GM18870 (cell line): ENCODE measurements around the gene GUCA1A.
"Not testable (repeated sequence)": the region's sequence is repeated elsewhere in the genome, so short reads cannot be mapped to it uniquely, and the experiment has no call there.

Experiments used
- ATAC-seq: cut with Tn5 transposase; IDR thresholded peaks from one replicate; pipeline ENCODE4 v1.9.1; 2021; ENCODE audit warnings: moderate library complexity; ENCODE audit not compliant: unreplicated experiment

The GUCA1A gene

DNA sequence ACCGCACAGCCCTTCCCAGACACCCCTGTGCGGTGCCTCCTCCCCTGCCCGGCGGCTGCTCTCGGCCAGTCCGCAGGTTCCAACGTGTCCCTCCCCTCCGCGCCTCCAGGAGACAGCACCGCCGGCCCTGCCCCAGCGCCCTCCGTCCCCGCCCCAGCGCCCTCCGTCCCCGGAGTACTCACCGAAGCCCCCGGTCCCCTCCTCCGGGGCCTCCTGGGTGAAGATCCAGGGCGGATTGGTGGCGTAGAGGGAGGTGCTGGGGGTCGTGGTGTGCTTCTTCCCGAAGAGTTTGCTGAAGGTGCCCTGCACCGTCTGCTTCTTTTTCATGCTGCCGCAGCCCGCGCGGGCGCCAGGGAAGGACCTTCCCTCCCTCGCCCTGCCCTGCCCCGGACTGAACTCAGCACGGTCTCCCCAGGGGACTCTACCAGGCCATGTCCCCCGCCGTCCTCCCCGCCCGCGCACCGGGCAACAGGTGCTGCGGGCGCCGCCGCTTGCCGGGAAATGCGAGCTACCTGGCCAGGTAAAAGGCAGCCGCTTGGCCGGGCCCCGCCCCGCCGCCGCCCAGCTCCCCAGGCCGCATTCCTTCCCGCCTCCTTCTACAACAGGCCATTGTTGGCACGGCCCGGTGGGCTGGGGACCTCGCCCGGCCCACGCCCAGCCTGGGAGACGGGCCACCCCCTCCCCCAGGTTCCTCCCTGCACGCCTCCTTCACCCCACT is 30.9 kb upstream of the GUCA1A start, which contains the start of gene C6orf132:
Gene C6orf132, minus strand, starts transcription at position 503 of the 718 bp plus-strand sequence. Its CDS starts 176 bp downstream, at position 327.
- ATAC-seq = no peak

DNA sequence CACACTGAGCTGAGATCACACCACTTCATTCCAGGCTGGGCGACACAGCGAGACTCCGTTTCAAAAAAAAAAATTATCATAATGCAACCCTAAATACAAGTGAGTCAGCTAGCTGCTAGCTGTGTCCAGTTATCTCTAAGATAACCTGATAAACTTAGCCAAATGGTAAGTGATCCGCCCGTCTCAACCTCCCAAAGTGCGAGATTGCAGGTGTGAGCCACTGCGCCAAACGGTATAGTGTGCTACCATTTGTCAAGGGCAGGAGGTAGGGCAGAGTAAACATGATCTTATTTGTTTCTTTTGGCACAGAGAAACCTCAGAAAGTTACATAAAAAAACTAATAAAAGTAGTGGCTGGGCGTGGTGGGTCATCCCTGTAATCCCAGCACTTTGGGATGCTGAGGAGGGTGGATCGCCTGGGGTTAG is 26.0 kb upstream of the GUCA1A start:
- ATAC-seq = no peak

DNA sequence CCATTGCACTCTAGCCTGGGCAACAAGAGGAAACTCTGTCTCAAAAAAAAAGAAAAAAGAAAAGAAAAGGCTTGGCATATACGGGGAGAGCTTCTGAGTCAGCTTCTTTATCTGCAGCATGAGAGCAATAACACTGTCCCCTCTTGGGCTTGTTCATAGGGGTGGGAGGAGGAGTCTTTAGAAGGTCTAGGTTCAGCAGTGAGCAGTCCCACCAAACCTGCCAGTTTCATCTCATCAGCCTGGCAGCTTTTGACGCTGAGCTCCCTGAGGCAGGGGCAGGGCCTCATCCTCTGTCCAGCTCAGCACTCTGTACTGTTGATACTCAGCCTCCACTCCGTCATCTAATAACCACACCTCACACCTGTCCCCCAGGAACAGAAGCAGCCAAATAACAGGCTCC is 25.1 kb upstream of the GUCA1A start:
- no peak for ATAC-seq

GRCh38 chr6:42150254-42150653 is 22.9 kb upstream of the GUCA1A start:
- ATAC-seq = no peak

DNA sequence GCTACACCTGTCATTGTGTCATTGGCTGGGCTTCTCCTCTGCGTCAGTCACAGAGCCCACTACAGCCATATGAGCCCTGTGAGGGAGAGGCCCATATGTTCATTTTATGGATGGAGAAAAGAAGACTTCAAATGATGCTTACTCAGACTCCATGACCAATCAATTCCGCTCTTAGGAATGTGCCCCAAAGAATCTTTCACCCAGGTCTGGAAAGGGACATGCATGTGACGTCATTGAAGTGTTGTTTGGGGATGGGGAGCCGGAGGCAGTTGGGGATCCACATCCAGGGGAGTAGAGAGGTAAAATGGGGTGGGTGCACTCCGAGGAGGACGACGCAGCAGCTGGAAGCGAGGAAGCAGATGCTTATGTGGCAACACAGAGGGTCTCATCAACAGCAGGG is 21.1 kb upstream of the GUCA1A start:
- ATAC-seq = no peak

GRCh38 chr6:42152528-42153213 is 20.5 kb upstream of the GUCA1A start:
- not testable (repeated sequence) for ATAC-seq

GRCh38 chr6:42153921-42154320 is 19.2 kb upstream of the GUCA1A start:
- ATAC-seq = no peak

- ATAC-seq = no peak
These were observed 18.5 kb upstream of the GUCA1A start for GRCh38 chr6:42154461-42155209.

- ATAC-seq = no peak
These were observed 17.9 kb upstream of the GUCA1A start for GRCh38 chr6:42155293-42155692.

- ATAC-seq = no peak
These were observed 16.5 kb upstream of the GUCA1A start for GRCh38 chr6:42156638-42157037.

DNA sequence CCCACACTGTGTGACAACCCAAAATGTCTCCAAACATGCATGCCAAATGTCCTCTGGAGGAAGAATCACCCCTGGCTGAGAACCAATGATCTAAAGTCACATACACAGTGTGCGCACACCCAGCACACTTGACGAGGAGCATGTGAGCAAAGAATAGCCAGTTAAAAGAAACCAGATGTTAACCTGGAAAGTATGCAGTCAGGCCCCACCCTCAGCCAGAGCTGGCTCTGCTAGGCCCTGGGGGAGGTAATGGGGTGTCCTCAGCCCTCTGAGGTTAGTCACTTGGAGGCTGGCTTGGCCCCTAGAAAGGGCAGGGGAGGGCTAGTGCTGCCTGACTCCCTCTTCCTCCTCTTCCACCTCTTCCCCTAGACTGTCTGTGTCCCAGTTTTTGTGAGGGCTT is 15.2 kb upstream of the GUCA1A start:
- no peak for ATAC-seq

- ATAC-seq = no peak
These were observed 14.5 kb upstream of the GUCA1A start for GRCh38 chr6:42158631-42159030.

DNA sequence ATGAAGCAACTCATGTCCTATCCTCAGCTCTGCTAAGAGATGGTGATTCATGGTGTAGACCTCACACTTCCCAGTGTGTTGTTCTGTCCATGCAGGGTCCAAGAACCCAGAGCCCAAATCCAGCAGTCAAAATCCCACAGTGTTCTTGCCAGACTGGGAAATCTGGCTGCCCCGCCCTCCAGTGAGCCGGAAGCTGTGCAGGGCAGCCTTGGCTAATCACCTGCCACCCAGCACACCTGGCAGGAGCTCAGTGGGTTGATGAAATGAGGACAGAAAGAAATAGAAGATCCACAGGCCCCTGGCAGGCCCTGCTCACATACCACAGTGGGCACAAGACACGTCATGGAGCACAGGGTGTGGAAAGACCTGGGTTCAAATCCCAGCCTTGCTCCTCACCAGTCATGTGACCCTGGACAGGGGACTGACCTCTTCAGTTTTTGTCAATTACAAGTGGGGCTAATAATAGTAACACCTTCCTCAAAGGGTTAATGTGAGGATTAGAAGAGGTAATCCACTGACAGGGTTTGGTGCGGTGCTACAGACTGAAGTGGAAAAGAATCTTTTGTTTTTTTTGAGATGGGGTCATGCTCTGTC is 13.6 kb upstream of the GUCA1A start:
- no peak for ATAC-seq

GRCh38 chr6:42162384-42162783 is 10.8 kb upstream of the GUCA1A start:
- no peak for ATAC-seq

GRCh38 chr6:42162812-42163211 is 10.4 kb upstream of the GUCA1A start:
- ATAC-seq = no peak

DNA sequence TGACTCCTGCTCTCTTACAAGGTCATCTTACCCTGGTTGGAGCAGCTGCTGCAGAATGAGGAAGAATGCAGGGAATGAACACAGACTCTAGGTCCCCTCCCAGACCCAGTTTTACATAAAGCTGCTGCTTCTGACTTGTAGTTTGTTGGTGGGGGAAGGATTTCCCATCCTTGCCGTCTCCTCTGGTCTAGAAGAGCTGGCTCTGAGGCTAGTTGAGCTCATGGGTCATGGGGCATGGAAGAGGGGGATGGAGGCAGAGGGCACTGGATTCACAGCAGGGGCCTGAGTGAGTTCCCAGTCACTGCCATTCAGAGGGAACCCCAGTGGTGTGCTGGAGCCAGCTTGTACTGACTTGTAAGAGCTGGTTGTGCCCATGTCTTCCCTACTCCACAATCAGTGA is 9.2 kb upstream of the GUCA1A start:
- no peak for ATAC-seq

GRCh38 chr6:42165016-42165415 is 8.1 kb upstream of the GUCA1A start:
- no peak for ATAC-seq

DNA sequence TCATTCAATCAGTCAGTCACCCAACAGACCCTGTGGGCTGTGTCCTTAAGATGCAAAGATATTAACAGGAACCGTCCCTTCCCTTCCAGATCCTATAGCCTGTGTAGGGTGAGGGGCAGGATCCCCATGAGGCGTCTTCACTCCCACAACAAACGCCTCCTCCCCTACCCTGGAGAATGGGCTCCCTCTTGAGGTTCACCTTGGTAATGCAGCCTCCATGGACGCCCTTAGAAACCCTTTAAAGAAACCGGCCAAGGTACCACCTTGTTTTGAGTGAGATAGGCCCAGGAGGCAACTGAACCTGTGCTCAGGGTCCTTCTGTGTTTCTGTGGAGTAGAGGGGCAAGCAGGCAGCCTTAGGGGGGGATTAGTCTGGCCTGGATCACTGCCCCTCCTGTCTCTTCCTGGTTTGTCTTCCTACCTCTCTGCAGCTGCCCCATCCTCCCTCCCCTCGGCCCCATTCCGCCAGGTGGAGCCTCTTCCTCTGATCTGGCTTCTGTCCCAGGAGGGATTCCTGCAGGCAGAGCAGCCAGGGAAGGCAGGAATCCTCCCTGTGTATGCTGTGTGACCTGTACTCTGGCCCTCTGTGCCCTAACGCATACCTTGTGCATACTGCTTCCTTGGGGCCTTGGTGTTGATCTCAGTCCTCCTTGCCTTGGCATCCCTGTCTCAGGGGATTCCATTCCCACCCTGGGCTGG is 6.6 kb upstream of the GUCA1A start:
- ATAC-seq = no peak

DNA sequence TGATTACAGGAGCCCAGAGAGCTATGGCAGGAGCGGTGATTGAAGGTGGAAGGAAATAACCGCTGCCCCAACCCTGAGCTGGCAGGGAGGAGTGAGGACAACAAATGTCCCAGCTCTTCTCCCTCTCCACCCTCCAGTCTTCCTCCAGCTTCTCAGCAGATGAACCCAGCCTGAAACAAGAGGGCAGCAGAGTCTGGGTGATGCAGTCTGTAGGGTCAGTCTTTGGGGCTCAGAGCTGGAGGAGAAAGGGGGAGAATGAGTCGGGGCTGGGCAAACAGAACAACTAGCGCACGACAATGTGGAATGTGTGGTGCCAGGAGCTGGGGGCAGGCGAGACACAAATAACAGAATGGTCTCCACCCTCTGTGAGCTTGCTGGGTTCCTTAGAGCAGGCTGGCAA is 4.5 kb upstream of the GUCA1A start:
- ATAC-seq = no peak

DNA sequence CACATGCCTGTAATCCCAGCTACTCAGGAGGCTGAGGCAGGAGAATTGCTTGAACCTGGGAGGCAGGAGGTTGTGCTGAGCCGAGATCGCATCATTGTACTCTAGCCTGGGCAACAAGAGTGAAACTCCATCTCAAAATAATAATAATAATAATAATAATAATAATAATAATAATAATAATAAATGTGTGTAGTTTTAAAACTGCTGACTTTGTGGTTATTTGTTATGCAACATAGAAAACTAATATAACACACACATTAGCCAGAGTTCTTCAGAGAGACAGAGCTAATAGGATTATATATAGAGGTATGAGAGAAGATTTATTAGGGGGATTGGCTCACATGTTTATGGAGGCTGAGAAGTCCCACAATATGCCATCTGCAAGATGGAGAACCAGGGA is 3.4 kb upstream of the GUCA1A start:
- ATAC-seq = not testable (repeated sequence)
